ENCODE measurements around the gene SYNJ2.

Gene SYNJ2

GRCh38 chr6:157978021-157978783 lies 3.5 kb upstream of the SYNJ2 start:
- DNase-seq (ENCODE audit: low read depth in 1 of 2, low spot score in 1 of 2), result no peak

GRCh38 chr6:157980288-157981131 lies 1.2 kb upstream of the SYNJ2 start:
- no peak for DNase-seq (ENCODE audit: low read depth in 1 of 2, low spot score in 1 of 2)

- DNase-seq (ENCODE audit: low read depth in 1 of 2, low spot score in 1 of 2), result no peak
Observed at GRCh38 chr6:157981132-157981394, 600 bp upstream of the SYNJ2 start.

GRCh38 chr6:157982102-157982562 lies 469 bp downstream of the SYNJ2 start:
- peak in 1 of 2 donors; percentile 15 for DNase-seq (ENCODE audit: low read depth in 1 of 2, low spot score in 1 of 2)

GRCh38 chr6:157982563-157983405 lies 1.1 kb downstream of the SYNJ2 start:
- no peak for DNase-seq (ENCODE audit: low read depth in 1 of 2, low spot score in 1 of 2)

- no peak for DNase-seq (ENCODE audit: low read depth in 1 of 2, low spot score in 1 of 2)
Observed at GRCh38 chr6:157983406-157984119, 1.9 kb downstream of the SYNJ2 start.

- DNase-seq (ENCODE audit: low read depth in 1 of 2, low spot score in 1 of 2), result no peak
Observed at GRCh38 chr6:157984128-157984527, 2.5 kb downstream of the SYNJ2 start.

- DNase-seq (ENCODE audit: low read depth in 1 of 2, low spot score in 1 of 2), result no peak
Observed at GRCh38 chr6:157984686-157985225, 3.1 kb downstream of the SYNJ2 start.

- DNase-seq (ENCODE audit: low read depth in 1 of 2, low spot score in 1 of 2), result no peak
Observed at GRCh38 chr6:157985378-157986155, 3.9 kb downstream of the SYNJ2 start.

- no peak for DNase-seq (ENCODE audit: low read depth in 1 of 2, low spot score in 1 of 2)
Observed at GRCh38 chr6:157987788-157988699, 6.4 kb downstream of the SYNJ2 start.

- no peak for DNase-seq (ENCODE audit: low read depth in 1 of 2, low spot score in 1 of 2)
Observed at GRCh38 chr6:157988700-157989063, 7.0 kb downstream of the SYNJ2 start.

- no peak for DNase-seq (ENCODE audit: low read depth in 1 of 2, low spot score in 1 of 2)
Observed at GRCh38 chr6:157989541-157990289, 8.1 kb downstream of the SYNJ2 start.

GRCh38 chr6:157990321-157991066 lies 8.8 kb downstream of the SYNJ2 start:
- no peak for DNase-seq (ENCODE audit: low read depth in 1 of 2, low spot score in 1 of 2)

GRCh38 chr6:157991067-157991432 lies 9.4 kb downstream of the SYNJ2 start:
- DNase-seq (ENCODE audit: low read depth in 1 of 2, low spot score in 1 of 2), result no peak

GRCh38 chr6:157993076-157993475 lies 11.4 kb downstream of the SYNJ2 start:
- no peak for DNase-seq (ENCODE audit: low read depth in 1 of 2, low spot score in 1 of 2)

GRCh38 chr6:157994125-157994795 lies 12.6 kb downstream of the SYNJ2 start:
- DNase-seq (ENCODE audit: low read depth in 1 of 2, low spot score in 1 of 2), result no peak

GRCh38 chr6:157995458-157995857 lies 13.8 kb downstream of the SYNJ2 start:
- no peak for DNase-seq (ENCODE audit: low read depth in 1 of 2, low spot score in 1 of 2)

Measured in activated T-helper 1 cell treated with anti-CD3 and anti-CD28 coated beads, Interleukin-2, amount 50 U/mL, for 16 hours (primary cell).